ENCODE results near the gene MDN1.

- TF ChIP-seq CTCF (IDR thresholded peaks at IDR 0.05) (no peak), POLR2A (IDR thresholded peaks at IDR 0.05) (no peak)
Measured at GRCh38 chr6:89618026-89618425, 201.6 kb downstream of the MDN1 start.
